HL-60 (cell line): ENCODE results near the gene ADAMTS3.
A peak's percentile ranks its signal among the peaks of the same experiment; 100 is the strongest.

Experiments used
- DNase-seq, 2 experiments: peaks; one replicate each; pipeline ENCODE4 v3.0.0-alpha.2; 2010 to 2020; ENCODE audit warnings: low read depth in 1 of 2, low spot score in 1 of 2
- H3K27ac ChIP-seq: fragments of 250-450 bp; sonication (Bioruptor Pico); replicated peaks from 2 replicates; pipeline ENCODE4 v1.5.1; 2020; ENCODE audit warnings: mild to moderate bottlenecking, moderate library complexity
- H3K27me3 ChIP-seq: fragments of 250-450 bp; sonication (Bioruptor Pico); 2 replicates; pipeline ENCODE4 v1.5.1; 2021; ENCODE audit warnings: mild to moderate bottlenecking, moderate library complexity; ENCODE audit not compliant: insufficient read depth, poor library complexity, severe bottlenecking
- H3K4me3 ChIP-seq: replicated peaks from 2 replicates; pipeline ENCODE4 v1.5.1; 2011; ENCODE audit warnings: mild to moderate bottlenecking, control low read depth, low read length; ENCODE audit not compliant: insufficient read depth
- GABPA ChIP-seq: IDR thresholded peaks from 2 replicates; pipeline ENCODE4 v1.6.1; 2012; ENCODE audit warnings: low read depth
- POLR2AphosphoS5 ChIP-seq: IDR thresholded peaks from 2 replicates; pipeline ENCODE4 v1.6.1; 2012; ENCODE audit warnings: low read depth
- REST ChIP-seq: IDR thresholded peaks from 2 replicates; pipeline ENCODE4 v1.6.1; 2012; ENCODE audit warnings: low read depth; ENCODE audit not compliant: insufficient replicate concordance
- SPI1 ChIP-seq: IDR thresholded peaks from 2 replicates; pipeline ENCODE4 v1.6.1; 2012; ENCODE audit warnings: low read depth, mild to moderate bottlenecking, borderline replicate concordance
- TF ChIP-seq, protein P1 (sequence below): IDR thresholded peaks from one replicate; pipeline ENCODE4 v1.5.1; 2011; ENCODE audit warnings: low read length, control low read depth, inconsistent platforms; ENCODE audit not compliant: insufficient read depth

Gene ADAMTS3

GRCh38 chr4:72531768-72532290, 37.2 kb downstream of the ADAMTS3 start:
- TF ChIP-seq GABPA: no peak
- TF ChIP-seq SPI1: peak; percentile 59; the same call in 1 of the 2 replicates
- Histone ChIP-seq H3K27ac (no peak overlapping the region), H3K4me3 (no peak overlapping the region), H3K27me3 (no peaks in the 10 kb centered on the region)
- no peak for DNase-seq

DNA sequence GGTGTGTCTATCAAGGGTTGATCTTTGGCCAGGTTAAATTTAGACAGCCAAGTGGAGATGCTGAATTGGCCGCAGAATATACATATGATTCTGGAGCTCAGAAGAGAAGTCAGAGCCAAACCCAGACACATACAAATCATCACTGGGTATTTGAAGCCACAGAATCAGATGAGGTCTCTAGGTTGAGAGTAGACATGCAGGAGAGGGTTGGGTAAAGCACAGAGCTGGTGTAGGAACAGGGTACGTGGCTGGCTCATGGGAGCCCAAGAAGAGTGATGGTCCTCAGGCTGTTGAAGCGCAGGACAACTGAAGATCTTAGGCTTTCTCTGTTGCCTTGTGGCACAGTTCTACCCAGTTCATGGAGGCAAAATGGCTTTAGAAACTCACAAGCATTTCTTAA, 37.7 kb downstream of the ADAMTS3 start:
- Histone ChIP-seq H3K27me3 (no peaks in the 10 kb centered on the region), H3K27ac (no peak overlapping the region), H3K4me3 (no peak overlapping the region)
- DNase-seq: no peak
- TF ChIP-seq REST: no peak
- TF ChIP-seq POLR2AphosphoS5: no peak
- no peak for TF ChIP-seq SPI1
- no peak for TF ChIP-seq GABPA
- TF ChIP-seq, protein P1, sequence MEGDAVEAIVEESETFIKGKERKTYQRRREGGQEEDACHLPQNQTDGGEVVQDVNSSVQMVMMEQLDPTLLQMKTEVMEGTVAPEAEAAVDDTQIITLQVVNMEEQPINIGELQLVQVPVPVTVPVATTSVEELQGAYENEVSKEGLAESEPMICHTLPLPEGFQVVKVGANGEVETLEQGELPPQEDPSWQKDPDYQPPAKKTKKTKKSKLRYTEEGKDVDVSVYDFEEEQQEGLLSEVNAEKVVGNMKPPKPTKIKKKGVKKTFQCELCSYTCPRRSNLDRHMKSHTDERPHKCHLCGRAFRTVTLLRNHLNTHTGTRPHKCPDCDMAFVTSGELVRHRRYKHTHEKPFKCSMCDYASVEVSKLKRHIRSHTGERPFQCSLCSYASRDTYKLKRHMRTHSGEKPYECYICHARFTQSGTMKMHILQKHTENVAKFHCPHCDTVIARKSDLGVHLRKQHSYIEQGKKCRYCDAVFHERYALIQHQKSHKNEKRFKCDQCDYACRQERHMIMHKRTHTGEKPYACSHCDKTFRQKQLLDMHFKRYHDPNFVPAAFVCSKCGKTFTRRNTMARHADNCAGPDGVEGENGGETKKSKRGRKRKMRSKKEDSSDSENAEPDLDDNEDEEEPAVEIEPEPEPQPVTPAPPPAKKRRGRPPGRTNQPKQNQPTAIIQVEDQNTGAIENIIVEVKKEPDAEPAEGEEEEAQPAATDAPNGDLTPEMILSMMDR: no peak

GRCh38 chr4:72529148-72529822, 39.7 kb downstream of the ADAMTS3 start:
- H3K4me3 ChIP-seq: no peak overlapping the region
- H3K27ac ChIP-seq: no peak overlapping the region
- no peak for DNase-seq
- TF ChIP-seq, protein P1: no peak
- TF ChIP-seq SPI1 (no peak), POLR2AphosphoS5 (no peak), GABPA (no peak), REST (no peak)
- H3K27me3 ChIP-seq: no peaks in the 10 kb centered on the region

GRCh38 chr4:72527038-72527646, 41.9 kb downstream of the ADAMTS3 start:
- H3K27me3 ChIP-seq: no peaks in the 10 kb centered on the region
- TF ChIP-seq GABPA (no peak), POLR2AphosphoS5 (no peak), REST (no peak), SPI1 (no peak)
- TF ChIP-seq, protein P1: no peak

More at GRCh38 chr4:72527038-72527646, 41.9 kb downstream of the ADAMTS3 start:
- DNase-seq: no peak
- H3K4me3 ChIP-seq: no peak overlapping the region
- H3K27ac ChIP-seq: no peak overlapping the region
